Activated CD4-positive, alpha-beta T cell treated with anti-CD3 and anti-CD28 coated beads for 48 hours (primary cell): ENCODE measurements around the gene IQSEC2.

Experiments
- DNase-seq: peaks from one replicate; pipeline ENCODE4 v3.0.0-alpha.2; 2020

IQSEC2 gene

DNA sequence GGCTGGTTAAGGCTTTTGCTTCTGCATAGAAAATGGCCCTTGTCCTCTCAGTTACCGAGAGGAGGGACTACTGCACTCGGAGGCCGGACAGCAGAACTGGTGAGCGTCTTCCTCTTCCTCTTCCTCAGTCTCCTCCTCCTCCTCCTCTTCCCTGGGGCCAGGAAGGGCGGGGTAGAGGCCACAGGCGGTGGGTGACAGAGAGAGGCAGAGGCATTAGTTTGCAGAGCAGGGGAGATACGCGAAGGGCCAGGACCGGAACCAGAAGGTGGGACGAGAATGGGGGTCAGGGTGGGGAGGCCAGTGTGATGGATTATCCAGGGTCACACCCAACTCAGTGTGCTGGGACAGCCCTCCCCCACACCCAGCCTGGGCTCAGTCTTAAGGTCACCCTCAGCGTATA is 14.5 kb downstream of the IQSEC2 start:
- no peak for DNase-seq

DNA sequence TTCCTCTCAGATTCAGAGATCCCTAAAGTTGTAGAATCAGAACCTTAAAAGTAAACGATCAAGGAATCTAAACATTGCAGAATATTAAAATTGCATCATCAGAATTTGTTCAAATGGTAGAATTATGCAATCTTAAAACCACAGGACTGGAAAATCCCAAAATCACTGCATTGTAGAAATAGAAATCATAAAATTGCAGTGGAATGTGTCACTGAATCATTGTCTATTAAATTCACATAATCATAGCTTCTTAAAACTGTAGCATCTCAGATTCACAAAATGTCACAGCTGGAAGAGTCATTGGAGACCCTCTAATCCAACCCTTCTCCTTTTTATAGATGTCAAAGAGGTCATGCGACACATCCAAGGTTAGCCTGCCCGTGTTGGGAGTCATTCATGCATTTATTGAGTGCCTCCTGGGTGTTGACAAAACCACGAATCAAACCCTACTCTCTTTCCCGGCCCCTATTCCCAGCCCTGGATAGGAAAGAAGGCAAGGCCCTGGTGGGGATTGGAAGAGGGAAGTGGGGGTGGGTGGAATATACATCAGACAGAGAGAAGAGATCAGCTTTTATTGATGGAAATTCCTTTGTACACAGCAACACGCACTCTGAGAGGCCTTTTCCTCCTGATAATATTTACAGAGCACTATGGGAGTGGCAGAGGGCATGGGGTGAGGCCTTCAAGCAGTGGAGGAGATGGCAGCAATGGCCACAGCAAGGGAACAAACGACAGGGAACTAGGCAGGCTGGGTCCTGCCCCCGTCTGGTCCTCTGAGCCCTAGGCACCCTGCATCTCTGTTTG is 15.4 kb downstream of the IQSEC2 start:
- no peak for DNase-seq

DNA sequence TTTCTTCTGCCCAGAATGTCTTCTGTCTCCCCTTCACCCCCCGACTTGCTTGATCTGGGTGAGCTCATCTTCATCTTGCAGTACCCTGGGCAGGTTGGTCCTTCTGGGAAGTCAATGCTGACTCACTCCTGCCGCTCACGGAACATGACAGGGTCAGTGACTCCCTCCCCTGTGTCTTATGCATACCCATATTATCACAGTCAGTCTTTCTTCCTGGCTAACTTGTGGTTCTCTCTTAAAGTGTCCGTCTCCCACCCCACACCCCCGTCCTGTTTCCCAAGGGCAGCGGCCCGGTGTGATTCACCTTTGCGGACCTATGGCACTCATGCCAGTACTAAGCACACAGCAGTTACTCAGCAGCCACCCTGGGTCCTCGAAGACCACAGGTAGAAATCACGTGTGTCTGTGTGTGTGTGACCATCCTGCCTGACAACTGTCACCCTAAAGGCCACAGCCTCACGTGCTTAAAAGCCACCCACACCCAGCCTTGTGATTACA is 17.7 kb downstream of the IQSEC2 start:
- DNase-seq, result peak; percentile 72

GRCh38 chrX:53262918-53263394 is 18.4 kb downstream of the IQSEC2 start:
- DNase-seq, result no peak

DNA sequence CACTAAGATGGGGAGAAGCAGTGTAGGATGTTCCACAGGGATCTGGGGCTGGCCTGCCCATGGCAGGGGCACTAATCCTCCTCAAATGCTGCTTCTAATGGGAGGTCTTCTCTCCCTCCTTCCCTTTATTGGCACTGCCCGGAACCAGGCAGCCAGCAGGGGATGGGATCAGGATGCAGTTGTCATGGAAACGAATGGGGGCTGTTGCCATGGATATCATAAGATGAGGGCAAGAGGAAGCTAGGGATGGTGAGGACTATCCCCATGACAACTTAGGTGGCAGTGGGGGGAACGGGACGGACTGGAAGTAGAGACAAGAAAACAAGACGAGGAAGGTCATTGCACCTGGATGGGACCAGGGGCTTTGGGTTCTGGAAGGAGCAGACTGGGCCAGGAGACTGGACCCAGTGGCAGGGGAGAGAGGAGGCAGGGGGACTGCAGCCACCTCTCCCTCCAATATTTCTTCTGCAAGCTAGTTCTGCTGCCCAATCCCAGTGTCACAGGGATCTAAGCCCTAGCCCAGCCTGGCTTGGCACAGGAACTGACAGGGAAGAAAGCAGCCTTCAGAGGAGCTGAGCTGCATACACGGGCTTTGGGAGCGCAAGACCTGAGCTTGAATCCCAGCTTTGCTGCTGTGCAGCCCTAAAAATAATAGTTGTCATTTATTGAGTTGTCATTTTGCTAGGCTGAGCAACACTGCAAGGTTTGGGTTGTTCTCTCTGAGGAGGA is 19.0 kb downstream of the IQSEC2 start:
- DNase-seq, result no peak

DNA sequence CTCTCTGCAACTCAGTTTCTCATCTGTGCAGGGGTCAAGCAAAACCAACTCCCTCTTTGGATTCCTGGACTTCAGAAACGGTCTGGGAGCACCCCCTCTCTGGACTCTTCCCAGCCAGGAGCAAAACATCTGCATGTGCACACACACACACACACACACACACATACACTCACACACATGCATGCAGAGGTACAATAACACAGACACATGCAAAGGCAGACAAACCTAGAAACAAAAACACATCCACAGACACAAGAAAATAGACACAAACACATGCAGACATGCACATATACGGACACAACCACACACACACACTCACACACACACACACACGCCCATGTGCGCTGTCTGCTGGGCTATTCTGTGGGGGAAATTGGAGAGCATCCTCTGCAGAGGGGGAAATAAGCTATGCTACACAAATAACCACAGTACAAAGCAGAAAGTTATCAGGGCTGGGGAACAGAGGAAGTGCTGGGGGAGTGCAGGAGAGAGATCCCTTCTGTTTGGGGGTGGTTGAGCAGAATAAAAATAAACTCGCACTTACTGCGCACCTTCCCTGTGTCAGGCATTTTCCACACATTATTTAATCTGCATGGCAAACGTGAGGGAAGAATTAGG is 19.9 kb downstream of the IQSEC2 start:
- no peak for DNase-seq

DNA sequence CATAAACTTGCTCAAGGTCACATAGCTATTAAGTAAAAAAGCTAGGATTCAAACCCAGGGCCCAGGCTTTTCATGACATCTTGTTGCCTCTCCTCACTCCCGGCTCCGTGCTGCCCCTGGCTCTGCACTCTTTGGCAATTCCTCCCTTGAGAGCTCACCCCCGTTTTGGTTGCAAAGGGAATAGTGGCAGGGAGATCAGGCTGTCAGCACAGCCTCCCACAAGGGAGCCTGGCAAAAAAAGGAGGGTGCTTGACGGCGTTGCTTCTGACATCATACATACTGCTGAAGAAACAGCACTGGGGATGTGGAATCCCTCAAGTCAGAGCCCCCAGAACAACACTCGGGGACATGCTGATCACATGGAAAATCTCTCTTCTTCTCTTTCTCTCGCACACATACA is 20.5 kb downstream of the IQSEC2 start:
- DNase-seq, result no peak

GRCh38 chrX:53257670-53258423 is 23.5 kb downstream of the IQSEC2 start:
- no peak for DNase-seq

DNA sequence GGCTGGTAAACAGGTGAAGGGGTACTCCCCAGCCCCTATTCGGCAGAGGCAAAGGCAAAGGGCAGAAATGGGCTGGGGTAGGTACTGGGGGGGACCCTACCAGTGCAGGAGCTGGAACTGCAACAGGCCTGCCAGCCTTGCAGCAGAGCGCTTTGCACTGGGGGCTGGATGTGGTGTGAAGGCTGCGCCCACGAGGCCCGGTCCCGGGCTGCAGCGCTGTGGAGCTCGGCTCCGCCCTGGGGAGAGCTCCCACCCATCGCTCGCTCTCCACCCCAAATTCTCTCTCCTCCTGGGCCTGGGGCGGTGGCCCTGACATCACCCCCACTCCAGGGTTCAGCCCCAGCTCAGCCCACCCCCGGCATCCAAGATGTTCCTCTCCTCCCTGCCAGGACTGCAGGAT is 24.2 kb downstream of the IQSEC2 start:
- DNase-seq, result no peak

- DNase-seq, result no peak
These were observed 24.8 kb downstream of the IQSEC2 start for GRCh38 chrX:53256446-53257041.

GRCh38 chrX:53255738-53256191 is 25.6 kb downstream of the IQSEC2 start:
- DNase-seq, result no peak

GRCh38 chrX:53254570-53255461 is 26.6 kb downstream of the IQSEC2 start:
- no peak for DNase-seq

DNA sequence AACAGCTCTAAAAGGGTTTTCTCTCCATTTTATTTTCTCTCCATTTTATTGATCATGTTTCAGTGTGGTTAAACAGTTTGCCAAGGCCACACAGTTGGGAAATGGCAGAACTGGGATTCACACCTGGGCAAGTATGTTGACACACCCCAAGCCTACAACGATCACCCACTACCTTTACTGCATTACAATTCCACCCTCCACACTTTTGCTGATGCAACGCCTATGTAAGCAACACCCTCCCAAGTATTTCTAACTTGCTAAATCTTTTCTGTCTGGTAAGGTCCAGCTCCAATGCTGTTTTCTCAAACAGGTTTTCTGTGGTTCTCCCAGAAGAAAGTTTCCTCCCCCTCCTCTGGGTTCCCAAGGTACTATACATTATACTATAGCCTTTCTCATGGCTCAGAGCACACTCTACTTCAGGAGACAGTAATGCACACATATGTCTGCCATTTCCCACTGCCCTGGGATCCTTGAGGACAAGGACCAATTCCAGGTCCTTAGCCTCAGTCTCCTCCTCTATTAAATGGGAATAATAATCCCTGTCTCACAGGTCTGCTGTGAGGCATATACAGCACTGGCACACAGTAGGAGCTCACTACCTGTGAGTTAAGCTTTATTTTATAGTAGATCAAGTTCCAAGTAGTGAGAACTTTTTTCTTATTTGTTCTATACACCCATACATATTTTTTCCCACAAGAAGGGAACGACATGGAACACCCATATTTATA is 27.9 kb downstream of the IQSEC2 start:
- no peak for DNase-seq

GRCh38 chrX:53251307-53251706 is 30.1 kb downstream of the IQSEC2 start:
- DNase-seq, result no peak

DNA sequence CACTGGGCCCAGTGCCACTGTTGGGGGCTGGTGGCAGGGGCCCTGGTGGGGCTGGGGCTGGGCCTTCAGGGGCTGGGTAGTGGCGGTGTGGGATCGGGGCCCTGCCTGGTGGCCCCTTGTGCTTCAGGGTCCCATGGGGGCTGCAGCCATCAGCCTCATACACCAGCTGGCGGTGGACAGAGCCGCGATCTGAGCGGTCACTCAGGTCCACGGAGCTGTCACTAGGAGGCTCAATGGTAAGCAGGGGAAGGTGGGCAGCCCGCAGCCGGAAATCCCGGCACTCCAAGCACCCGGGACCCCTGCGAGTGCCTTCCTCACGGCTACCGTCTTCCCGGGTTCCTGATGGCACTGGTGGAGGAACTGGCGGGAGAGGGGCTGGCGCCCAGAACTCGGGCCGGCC is 30.8 kb downstream of the IQSEC2 start:
- DNase-seq, result no peak

- DNase-seq, result no peak
These were observed 31.9 kb downstream of the IQSEC2 start for GRCh38 chrX:53249408-53250042.

- DNase-seq, result no peak
These were observed 33.5 kb downstream of the IQSEC2 start for GRCh38 chrX:53247928-53248327.

- DNase-seq, result no peak
These were observed 35.2 kb downstream of the IQSEC2 start for GRCh38 chrX:53246231-53246630.

DNA sequence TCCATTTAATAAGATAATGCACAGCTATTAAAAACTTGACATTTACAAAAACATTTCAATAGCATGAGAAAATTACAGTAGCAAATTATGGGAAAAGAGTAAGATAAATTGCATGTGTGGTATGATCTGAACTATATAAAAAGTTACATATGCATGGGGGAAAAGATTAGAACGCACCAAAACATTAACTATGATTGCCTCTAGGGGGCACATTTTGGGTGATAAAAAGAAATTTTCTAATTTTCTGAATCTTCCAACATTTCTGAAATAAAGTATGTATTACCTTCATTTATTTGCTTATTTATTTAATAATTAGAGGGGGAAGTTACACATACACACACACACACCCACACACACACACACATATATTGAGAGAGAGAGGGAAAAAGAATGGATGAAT is 36.8 kb downstream of the IQSEC2 start:
- no peak for DNase-seq

GRCh38 chrX:53242310-53242709 is 39.1 kb downstream of the IQSEC2 start:
- DNase-seq, result no peak
